Right lobe of liver (tissue), 6 donors: ENCODE results near the gene HMGN4. TPM values are rescaled to one million over a fixed set of nuclear protein-coding genes. Genes with fewer than 3 reads are reported as not detected.

Experiments used
- ATAC-seq, 4 donors: fragments of 200-7000 bp; cut with Tn5 transposase; one replicate each; pipeline ENCODE4 v1.9.1; 2020; ENCODE audit warnings: mild to moderate bottlenecking in 4 of 4, moderate library complexity in 4 of 4
- DNase-seq, 3 donors: peaks; one replicate each; pipeline ENCODE4 v3.0.0-alpha.2; 2020
- H3K27ac ChIP-seq, 3 donors: fragments of 200-600 bp; one replicate each; pipeline ENCODE4 v1.8.0; 2022
- H3K27me3 ChIP-seq, 2 donors: fragments of 200-600 bp; one replicate each; pipeline ENCODE4 v1.8.0; 2022
- H3K36me3 ChIP-seq, 4 donors: fragments of 200-600 bp; sonication (generic) in 1 of 4; one replicate each; pipeline versions ENCODE4 v1.5.1 to v1.8.0; 2017 to 2022; ENCODE audit warnings: control low read depth in 1 of 4
- H3K4me1 ChIP-seq, 4 donors: fragments of 200-600 bp; sonication (generic) in 1 of 4; one replicate each; pipeline versions ENCODE4 v1.5.1 to v1.8.0; 2017 to 2022; ENCODE audit warnings: control low read depth in 1 of 4
- H3K4me3 ChIP-seq, 3 donors: fragments of 200-600 bp; one replicate each; pipeline ENCODE4 v1.8.0; 2022
- H3K9me3 ChIP-seq, 4 donors: fragments of 200-600 bp; sonication (generic) in 1 of 4; one replicate each; pipeline versions ENCODE4 v1.5.1 to v1.8.0; 2017 to 2022; ENCODE audit warnings: control low read depth in 1 of 4
- CTCF ChIP-seq, 4 donors: fragments of 200-600 bp in 3 of 4; fragments of 450-650 bp in 1 of 4; IDR thresholded peaks; one replicate each; pipeline versions ENCODE4 v1.5.1 to v1.8.0; 2016 to 2022; ENCODE audit warnings: antibody characterized with exemption in 4 of 4, mild to moderate bottlenecking in 2 of 4
- POLR2A ChIP-seq: fragments of 450-650 bp; IDR thresholded peaks from one replicate; pipeline ENCODE4 v1.6.1; 2017; ENCODE audit warnings: antibody characterized with exemption, mild to moderate bottlenecking
- WGBS: methylation state at CpG from one replicate; pipeline ENCODE4 v1.1.6; 2018; ENCODE audit warnings: low coverage, low lambda C conversion rate; ENCODE audit not compliant: insufficient coverage; ENCODE audit errors: missing lambda C conversion rate; 5-methylcytosine and 5-hydroxymethylcytosine counted together
- intact Hi-C, 2 donors: fragments of 100-400 bp; cut with DNase I; formaldehyde crosslinking; loops; one replicate each; pipeline versions ENCODE4 v1.11.2 to v1.14.1; 2022
- total RNA-seq, 6 experiments: library from RNA; depleted of rRNA in 2 of 6; stranded (reverse); fragments of >200 nt in 2 of 6; fragmentation: NEBNext Ultra II Directional in 3 of 6; extraction: Animal tissue kit (Norgen Biotek cat#: 25700) in 3 of 6; gene quantifications; one replicate each; pipeline versions ENCODE4 v1.1.0 to v1.2.4, GENCODE V29; 2016 to 2023
- donor health status: DM: no; HTN: yes; CAD: no.
- donor health status: DM: no; HTN: no; CAD: no.
- donor health status: DM: no; HTN: no; CAD: no.
- donor health status: DM: no; HTN: yes; CAD: no.
- donor health status: DM: no; HTN: yes; CAD: no.

HMGN4 gene
- total RNA-seq, 6 experiments from 2014 or later, result 5.8 to 13.2 (median 9.1) TPM

GRCh38 chr6:26525838-26526237, 12.3 kb upstream of the HMGN4 start:
- H3K36me3 ChIP-seq, result no peaks in the 10 kb centered on the region
- no peak overlapping the region for H3K27ac ChIP-seq
- no peaks in the 10 kb centered on the region for H3K4me1 ChIP-seq
- TF ChIP-seq CTCF (IDR thresholded peaks at IDR 0.05), result no peak
- no peak for TF ChIP-seq POLR2A
- intact Hi-C loops, result no loop called here
- no peaks in the 10 kb centered on the region for H3K27me3 ChIP-seq
- WGBS, result 54% methylated on average over 2 of the region's 2 CpGs
- ATAC-seq (no peak), DNase-seq (no peak)
- H3K4me3 ChIP-seq, result no peak overlapping the region
- H3K9me3 ChIP-seq, result no peaks in the 10 kb centered on the region

GRCh38 chr6:26526928-26527327, 11.2 kb upstream of the HMGN4 start:
- ATAC-seq, result no peak
- no peak overlapping the region for H3K4me3 ChIP-seq
- 80% methylated on average over 1 of the region's 1 CpG for WGBS
- intact Hi-C loops, result no loop called here
- no peak overlapping the region for H3K27ac ChIP-seq
- H3K4me1 ChIP-seq, result no peaks in the 10 kb centered on the region
- TF ChIP-seq POLR2A (no peak), CTCF (IDR thresholded peaks at IDR 0.05) (no peak)
- DNase-seq, result no peak
- H3K36me3 ChIP-seq, result no peaks in the 10 kb centered on the region
- no peaks in the 10 kb centered on the region for H3K9me3 ChIP-seq
- H3K27me3 ChIP-seq, result no peaks in the 10 kb centered on the region

- Histone ChIP-seq H3K4me3 (no peak overlapping the region), H3K4me1 (no peaks in the 10 kb centered on the region), H3K27ac (no peak overlapping the region), H3K27me3 (no peaks in the 10 kb centered on the region), H3K36me3 (no peaks in the 10 kb centered on the region), H3K9me3 (no peaks in the 10 kb centered on the region)
- WGBS, result 25% methylated on average over 2 of the region's 2 CpGs
- TF ChIP-seq POLR2A, result no peak
- no peak for TF ChIP-seq CTCF (IDR thresholded peaks at IDR 0.05)
- intact Hi-C loops, result no loop called here
- ATAC-seq, result peak; percentile 36 to 86 (median 60)
- peak in 1 of 3 donors; percentile 64 for DNase-seq
Observed at GRCh38 chr6:26530203-26530602, 8.0 kb upstream of the HMGN4 start.

GRCh38 chr6:26531897-26532296, 6.3 kb upstream of the HMGN4 start:
- no peak overlapping the region for H3K4me3 ChIP-seq
- H3K27me3 ChIP-seq, result no peaks in the 10 kb centered on the region
- TF ChIP-seq POLR2A, result no peak
- no peak for TF ChIP-seq CTCF (IDR thresholded peaks at IDR 0.05)
- intact Hi-C loops, result no loop called here
- ATAC-seq, result no peak
- H3K36me3 ChIP-seq, result no peaks in the 10 kb centered on the region
- no peaks in the 10 kb centered on the region for H3K9me3 ChIP-seq
- peaks cover 0 to 9% (median 2%) of the 10 kb centered on the region in 4 donors for H3K4me1 ChIP-seq
- no peak overlapping the region for H3K27ac ChIP-seq
- no CpG with 5 or more reads among the region's 1 CpG for WGBS
- DNase-seq, result no peak
